HG02973 (cell line): ENCODE results near the gene MRPL27.

Experiments
- ATAC-seq: cut with Tn5 transposase; IDR thresholded peaks from one replicate; pipeline ENCODE4 v1.9.1; 2021; ENCODE audit warnings: moderate library complexity; ENCODE audit not compliant: unreplicated experiment

The MRPL27 gene

DNA sequence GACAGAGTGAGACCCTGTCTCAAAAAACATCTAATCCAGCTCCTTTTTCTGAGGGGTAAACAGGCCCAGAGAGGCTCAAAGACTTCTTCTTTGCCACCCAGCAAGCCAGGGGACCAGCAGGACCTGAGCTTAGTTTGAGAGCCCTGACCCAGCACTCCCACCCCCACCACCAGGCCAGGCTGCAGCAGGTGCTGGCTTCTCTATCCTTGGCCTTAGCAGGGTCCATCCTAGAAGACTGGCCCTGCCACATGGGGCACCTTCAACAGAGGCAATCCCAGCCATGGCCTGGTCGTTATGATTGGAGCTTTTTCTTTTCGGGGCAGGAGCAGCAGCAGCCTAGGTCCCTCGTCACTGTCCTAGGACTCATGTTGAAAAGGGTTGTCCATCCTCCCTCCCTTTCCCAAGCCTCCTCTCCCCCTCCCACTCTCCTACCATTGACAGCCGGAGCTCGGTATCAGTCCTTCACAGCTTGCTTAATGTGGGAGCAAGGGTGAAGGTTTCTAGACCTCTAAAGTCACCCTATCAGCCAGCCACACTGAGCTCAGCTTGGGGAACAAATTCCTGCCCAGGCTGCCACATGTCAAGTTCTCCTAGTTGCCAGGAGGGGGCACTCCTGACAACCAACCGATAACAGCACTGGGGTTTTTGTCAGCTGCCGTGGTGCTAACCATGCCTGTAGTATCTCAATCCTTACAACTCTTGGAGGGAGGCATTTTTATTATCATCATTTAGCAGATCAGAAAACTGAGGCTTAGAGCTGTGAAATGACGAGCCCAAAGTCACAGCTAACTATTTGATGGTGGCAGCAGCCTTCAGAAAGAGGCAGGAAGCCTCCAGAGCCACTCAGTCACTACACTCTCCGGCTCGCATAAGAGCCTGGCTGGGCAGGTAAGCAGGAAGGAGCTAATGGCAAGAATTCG lies 11.2 kb downstream of the MRPL27 start:
- no peak for ATAC-seq

DNA sequence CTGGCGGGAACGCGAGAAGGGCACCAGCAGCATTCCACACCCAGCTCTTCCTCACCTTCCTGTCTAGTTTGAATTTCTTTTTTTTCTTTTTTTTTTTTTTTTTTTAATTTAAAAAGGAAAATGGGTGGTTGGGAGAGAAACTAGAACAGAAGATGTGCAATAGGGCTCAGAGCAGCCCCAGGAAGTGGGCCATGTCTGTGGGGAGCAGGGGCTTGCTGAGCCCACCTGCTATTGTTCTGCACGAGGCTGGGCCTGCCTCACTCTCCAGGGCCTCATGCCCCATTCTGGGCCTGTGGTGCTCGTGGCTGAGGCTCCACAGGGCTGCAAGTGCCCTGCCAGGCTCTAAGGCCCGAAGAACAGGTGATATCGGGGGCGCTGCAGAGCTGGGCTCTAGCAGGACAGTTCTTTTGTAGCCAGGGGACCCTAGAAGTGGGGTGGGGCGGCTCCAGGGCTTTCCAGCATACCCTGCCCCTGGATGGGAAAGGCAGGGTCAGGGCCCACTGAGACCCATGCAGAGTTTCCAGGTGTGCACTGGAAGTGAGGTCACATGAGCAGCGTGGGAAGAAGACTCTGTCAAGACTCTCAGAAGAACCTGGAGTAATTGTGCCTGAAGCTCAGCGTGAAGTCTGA lies 12.4 kb downstream of the MRPL27 start:
- no peak for ATAC-seq

GRCh38 chr17:50359998-50360461 lies 13.0 kb downstream of the MRPL27 start:
- no peak for ATAC-seq

GRCh38 chr17:50359005-50359699 lies 13.8 kb downstream of the MRPL27 start:
- ATAC-seq, result no peak

- ATAC-seq, result no peak
Measured at GRCh38 chr17:50358177-50358576, 14.8 kb downstream of the MRPL27 start.

DNA sequence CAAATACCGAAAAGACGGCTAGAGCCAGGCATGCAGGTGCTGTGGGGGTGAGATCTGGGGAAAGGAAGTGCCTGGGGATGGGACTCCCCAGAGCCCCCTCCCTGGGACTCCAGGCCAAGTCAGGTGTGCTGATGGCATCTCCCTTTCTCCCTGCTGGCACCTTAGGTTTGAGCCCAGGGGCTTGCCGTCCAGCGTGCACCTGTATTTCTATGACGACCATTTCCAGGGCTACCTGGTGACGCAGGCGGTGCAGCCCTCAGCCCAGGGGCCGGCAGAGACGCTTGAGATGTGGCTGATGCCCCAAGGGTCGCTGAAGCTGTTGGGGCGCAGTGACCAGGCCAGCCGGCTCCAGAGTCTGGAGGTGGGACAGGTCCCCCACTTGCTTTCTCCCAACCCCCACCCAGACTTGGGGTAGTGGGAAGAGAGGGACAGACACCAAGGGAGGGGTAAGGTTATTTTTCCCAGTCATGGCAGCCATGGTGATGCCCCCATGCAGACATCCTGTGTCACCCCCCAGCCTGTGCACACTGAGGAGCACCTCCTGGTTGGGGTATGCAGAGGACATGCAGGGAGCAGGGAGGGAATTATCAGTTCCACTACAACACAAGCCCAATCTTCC lies 16.0 kb downstream of the MRPL27 start:
- no peak for ATAC-seq

DNA sequence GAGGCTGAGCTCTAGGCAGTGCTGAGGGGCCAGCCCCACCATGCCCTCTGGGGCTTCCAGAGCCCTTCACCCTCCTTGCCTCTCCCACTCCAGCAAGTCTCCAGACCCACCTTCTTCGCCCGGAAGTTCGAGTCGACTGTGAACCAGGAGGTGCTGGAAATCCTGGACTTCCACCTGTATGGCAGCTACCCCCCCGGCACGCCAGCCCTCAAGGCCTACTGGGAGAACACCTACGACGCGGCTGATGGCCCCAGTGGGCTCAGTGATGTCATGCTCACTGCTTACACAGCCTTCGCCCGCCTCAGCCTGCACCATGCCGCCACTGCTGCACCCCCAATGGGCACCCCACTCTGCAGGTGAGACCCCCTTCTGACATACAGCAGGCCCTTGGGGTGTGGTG lies 16.6 kb downstream of the MRPL27 start:
- ATAC-seq, result no peak

DNA sequence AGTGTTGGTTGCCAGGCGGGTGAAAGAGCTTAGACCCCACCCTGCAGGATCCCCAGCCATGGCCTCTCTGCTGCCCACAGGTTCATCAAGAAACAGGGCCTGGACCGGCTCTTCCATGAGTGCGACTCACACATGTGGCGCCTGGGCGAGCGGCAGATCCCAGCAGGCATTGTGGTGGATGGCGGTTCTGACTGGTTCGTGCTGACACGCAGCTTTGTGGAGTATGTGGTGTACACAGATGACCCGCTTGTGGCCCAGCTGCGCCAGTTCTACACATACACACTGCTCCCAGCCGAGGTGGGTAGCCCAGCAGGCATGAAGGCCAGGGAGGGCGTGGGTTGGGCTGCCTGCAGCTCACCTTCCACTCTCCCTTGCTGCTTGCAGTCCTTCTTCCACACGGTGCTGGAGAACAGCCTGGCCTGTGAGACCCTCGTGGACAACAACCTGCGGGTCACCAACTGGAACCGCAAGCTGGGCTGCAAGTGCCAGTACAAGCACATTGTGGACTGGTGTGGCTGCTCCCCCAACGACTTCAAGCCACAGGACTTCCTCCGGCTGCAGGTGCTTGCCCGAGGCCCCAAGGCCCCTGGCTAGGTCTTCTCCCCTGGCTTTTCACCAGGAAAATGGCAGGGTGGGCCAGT lies 17.2 kb downstream of the MRPL27 start:
- no peak for ATAC-seq

DNA sequence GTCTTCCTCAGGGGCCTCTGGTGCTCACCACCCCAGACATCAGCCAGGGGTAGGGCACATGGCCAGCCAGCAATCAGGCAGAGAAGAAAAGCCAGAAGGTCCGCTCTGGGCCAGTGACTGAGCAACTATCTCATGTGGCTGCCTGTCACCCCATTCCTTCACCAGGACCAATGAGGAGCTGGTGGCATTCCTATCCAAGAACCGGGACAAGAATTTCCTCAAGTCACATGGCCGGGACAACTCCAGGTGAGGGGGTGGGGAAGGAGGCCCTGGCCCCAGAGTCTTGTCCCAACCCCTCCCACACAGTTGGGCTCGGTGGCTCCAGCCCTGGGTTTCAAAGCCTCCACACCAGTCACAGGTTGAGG lies 17.7 kb downstream of the MRPL27 start:
- no peak for ATAC-seq

GRCh38 chr17:50354776-50355175 lies 18.2 kb downstream of the MRPL27 start:
- ATAC-seq, result no peak

GRCh38 chr17:50354198-50354597 lies 18.8 kb downstream of the MRPL27 start:
- no peak for ATAC-seq

DNA sequence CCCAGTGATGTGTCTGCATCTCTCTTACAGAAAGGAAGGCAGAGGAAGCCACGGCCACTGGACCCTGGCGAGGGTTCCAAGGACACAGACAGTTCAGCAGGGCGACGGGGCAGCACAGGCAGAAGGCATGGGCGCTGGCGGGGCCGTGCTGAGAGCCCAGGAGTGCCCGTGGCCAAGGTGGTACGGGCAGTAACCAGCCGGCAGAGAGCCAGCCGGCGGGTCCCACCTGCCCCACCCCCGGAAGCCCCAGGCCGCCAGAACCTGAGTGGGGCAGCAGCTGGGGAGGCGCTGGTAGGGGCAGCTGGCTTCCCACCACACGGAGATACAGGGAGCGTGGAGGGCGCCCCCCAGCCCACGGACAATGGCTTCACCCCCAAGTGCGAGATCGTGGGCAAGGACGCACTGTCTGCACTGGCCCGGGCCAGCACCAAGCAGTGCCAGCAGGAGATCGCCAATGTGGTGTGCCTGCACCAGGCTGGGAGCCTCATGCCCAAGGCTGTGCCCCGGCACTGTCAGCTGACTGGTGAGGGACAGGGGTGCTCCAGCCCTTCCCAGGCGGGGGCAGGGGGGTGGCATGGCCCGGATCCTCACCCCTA lies 19.3 kb downstream of the MRPL27 start:
- ATAC-seq, result no peak

- ATAC-seq, result no peak
Measured at GRCh38 chr17:50352693-50353599, 20.0 kb downstream of the MRPL27 start.

DNA sequence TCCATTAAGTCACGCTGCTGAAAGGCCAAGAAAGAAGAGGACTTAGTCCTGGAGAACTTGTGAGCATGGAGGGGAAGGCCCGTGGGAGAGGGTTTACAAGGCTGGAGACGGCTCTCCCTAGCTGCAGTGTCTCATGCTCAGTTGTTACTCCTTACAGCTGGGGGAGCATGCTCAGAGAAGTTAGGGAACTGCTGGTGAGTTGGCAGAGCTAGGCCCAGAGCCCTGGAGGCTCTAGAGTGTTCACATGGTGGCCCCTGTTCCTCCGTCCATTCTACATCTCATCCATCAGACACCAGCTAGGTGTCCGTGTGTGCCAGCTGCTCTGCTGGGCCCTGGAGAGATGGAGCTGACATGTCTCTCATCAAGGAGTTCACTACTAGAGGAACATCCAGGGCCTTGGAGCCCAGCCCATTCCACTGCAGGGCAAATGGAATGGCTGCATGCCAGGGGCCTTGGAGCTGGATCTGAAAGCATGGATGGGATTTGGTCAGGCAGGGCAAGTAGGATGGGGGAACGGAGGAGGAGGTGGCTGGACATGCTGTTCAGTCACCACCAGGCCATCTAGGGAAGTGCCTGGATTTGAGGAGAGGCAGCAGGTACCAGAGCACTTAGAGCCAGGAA lies 20.8 kb downstream of the MRPL27 start:
- ATAC-seq, result no peak

GRCh38 chr17:50350733-50351132 lies 22.3 kb downstream of the MRPL27 start:
- ATAC-seq, result no peak

GRCh38 chr17:50349243-50349600 lies 23.8 kb downstream of the MRPL27 start:
- no peak for ATAC-seq

- ATAC-seq, result no peak
Measured at GRCh38 chr17:50348522-50349242, 24.3 kb downstream of the MRPL27 start.

GRCh38 chr17:50347894-50348291 lies 25.1 kb downstream of the MRPL27 start:
- ATAC-seq, result no peak
